DND-41 (cell line): ENCODE results near the gene NFKB1.

Source experiments
- ATAC-seq: fragments of 200-7000 bp; cut with Tn5 transposase; 3 replicates; pipeline ENCODE4 v1.9.1; 2021; ENCODE audit warnings: low read depth; ENCODE audit not compliant: insufficient read depth
- DNase-seq: peaks from one replicate; pipeline ENCODE4 v3.0.0-alpha.2; 2020
- H2AFZ ChIP-seq: 2 replicates; pipeline ENCODE4 v1.6.0; 2012; ENCODE audit warnings: low read depth, low read length
- H3K27ac ChIP-seq: 2 replicates; pipeline ENCODE4 v1.5.1; 2012; ENCODE audit warnings: low read length, inconsistent platforms
- H3K27me3 ChIP-seq: fragments of 200-600 bp; sonication (generic); 2 replicates; pipeline ENCODE4 v1.6.0; 2012; ENCODE audit warnings: low read length, mild to moderate bottlenecking, inconsistent platforms; ENCODE audit not compliant: insufficient read depth, poor library complexity
- H3K36me3 ChIP-seq: 2 replicates; pipeline ENCODE4 v1.5.1; 2012; ENCODE audit warnings: low read length, inconsistent platforms; ENCODE audit not compliant: insufficient read depth
- H3K4me1 ChIP-seq: 2 replicates; pipeline ENCODE4 v1.5.1; 2012; ENCODE audit warnings: mild to moderate bottlenecking, low read length; ENCODE audit not compliant: insufficient read depth
- H3K4me2 ChIP-seq: 2 replicates; pipeline ENCODE4 v1.6.0; 2012; ENCODE audit warnings: mild to moderate bottlenecking, moderate library complexity, low read length, inconsistent platforms; ENCODE audit not compliant: insufficient read depth
- H3K4me3 ChIP-seq, 2 experiments: fragments of 200-600 bp in 1 of 2; shearing (Covaris generic) in 1 of 2; 2 replicates each; pipeline ENCODE4 v1.5.1; 2012 to 2016; ENCODE audit warnings: inconsistent platforms in 2 of 2, low read length in 2 of 2, mild to moderate bottlenecking in 2 of 2, low read depth in 1 of 2, moderate library complexity in 1 of 2
- H3K79me2 ChIP-seq: 2 replicates; pipeline ENCODE4 v1.6.0; 2012; ENCODE audit warnings: low read length, inconsistent platforms; ENCODE audit not compliant: insufficient read depth
- H3K9ac ChIP-seq: 2 replicates; pipeline ENCODE4 v1.6.0; 2012; ENCODE audit warnings: low read depth, mild to moderate bottlenecking, inconsistent platforms, low read length, moderate library complexity
- H3K9me3 ChIP-seq: 2 replicates; pipeline ENCODE4 v1.5.1; 2012; ENCODE audit warnings: low read length, moderate library complexity, mild to moderate bottlenecking, inconsistent platforms; ENCODE audit not compliant: insufficient read depth, severe bottlenecking
- H4K20me1 ChIP-seq: 2 replicates; pipeline ENCODE4 v1.6.0; 2012; ENCODE audit warnings: low read length; ENCODE audit not compliant: insufficient read depth
- CTCF ChIP-seq: IDR thresholded peaks from 2 replicates; pipeline ENCODE4 v1.5.1; 2012; ENCODE audit warnings: borderline replicate concordance, low read length, moderate library complexity, mild to moderate bottlenecking; ENCODE audit not compliant: poor library complexity, severe bottlenecking; ENCODE audit errors: extremely low read depth
- EZH2 ChIP-seq: IDR thresholded peaks from 3 replicates; pipeline ENCODE4 v1.6.1; 2012; ENCODE audit warnings: borderline replicate concordance, low read depth, mild to moderate bottlenecking, moderate library complexity, low read length, inconsistent platforms; ENCODE audit not compliant: severe bottlenecking

NFKB1 gene

DNA sequence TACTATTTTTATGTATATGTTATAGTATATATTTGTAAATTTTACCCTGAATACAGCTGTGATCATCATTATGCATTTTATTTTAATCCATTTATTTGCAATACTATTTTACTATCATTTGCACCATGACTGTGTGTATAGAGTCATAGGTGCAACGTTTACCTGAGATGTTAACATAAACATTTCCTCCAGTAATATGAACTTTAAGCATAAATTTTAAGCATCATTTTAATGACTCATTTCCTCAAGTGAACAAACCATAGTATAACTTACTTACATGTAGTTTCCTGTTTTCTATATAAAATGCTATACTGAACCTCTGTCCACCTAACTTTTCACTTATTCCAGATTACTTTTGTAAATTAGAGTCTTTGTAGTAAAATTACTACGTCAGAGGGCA lies 92.8 kb downstream of the NFKB1 start:
- TF ChIP-seq CTCF (no peak), EZH2 (no peak)
- Histone ChIP-seq H3K4me2 (no peak overlapping the region), H3K36me3 (peaks cover 59% of the 10 kb centered on the region), H2AFZ (no peak overlapping the region), H3K9me3 (peaks cover 11% of the 10 kb centered on the region), H3K9ac (no peak overlapping the region), H3K4me1 (no peaks in the 10 kb centered on the region), H3K4me3 (no peak overlapping the region), H3K27ac (no peak overlapping the region), H3K27me3 (no peaks in the 10 kb centered on the region), H4K20me1 (no peaks in the 10 kb centered on the region), H3K79me2 (no peaks in the 10 kb centered on the region)
- ATAC-seq (no peak), DNase-seq (no peak)

- Histone ChIP-seq H3K79me2 (no peaks in the 10 kb centered on the region), H3K27me3 (no peaks in the 10 kb centered on the region), H3K27ac (no peak overlapping the region), H3K4me1 (no peaks in the 10 kb centered on the region), H4K20me1 (no peaks in the 10 kb centered on the region), H3K4me2 (no peak overlapping the region), H2AFZ (no peak overlapping the region), H3K36me3 (peaks cover 64% of the 10 kb centered on the region), H3K4me3 (no peak overlapping the region), H3K9me3 (no peaks in the 10 kb centered on the region), H3K9ac (no peak overlapping the region)
- no peak for TF ChIP-seq CTCF
- no peak for TF ChIP-seq EZH2
- ATAC-seq (no peak), DNase-seq (no peak)
Measured at GRCh38 chr4:102596532-102596931, 95.4 kb downstream of the NFKB1 start.

- no peak overlapping the region for H3K9ac ChIP-seq
- peak; percentile 24 for DNase-seq
- H3K36me3 ChIP-seq = peaks cover 68% of the 10 kb centered on the region
- H3K4me2 ChIP-seq = no peak overlapping the region
- no peak overlapping the region for H2AFZ ChIP-seq
- ATAC-seq = peak; percentile 93
- no peaks in the 10 kb centered on the region for H3K27me3 ChIP-seq
- no peak for TF ChIP-seq CTCF
- no peak for TF ChIP-seq EZH2
- no peaks in the 10 kb centered on the region for H3K4me1 ChIP-seq
- no peak overlapping the region for H3K4me3 ChIP-seq
- H3K9me3 ChIP-seq = no peaks in the 10 kb centered on the region
- H3K79me2 ChIP-seq = no peaks in the 10 kb centered on the region
- H3K27ac ChIP-seq = 0 out of 2 replicates have a peak overlapping the region, but pooled peaks have one; percentile 24
- H4K20me1 ChIP-seq = no peaks in the 10 kb centered on the region
Measured at GRCh38 chr4:102598086-102598761, 97.1 kb downstream of the NFKB1 start.
